Measurements from ENCODE around the gene HCFC1R1.
"Not testable (repeated sequence)": the region's sequence is repeated elsewhere in the genome, so short reads cannot be mapped to it uniquely, and the experiment has no call there.

The HCFC1R1 gene

GRCh38 chr16:3023669-3024478 lies at the start of gene HCFC1R1, which contains the start of gene THOC6:
HCFC1R1 (minus strand) TSS chr16:3023942; CDS start chr16:3023941, 1 bp downstream.
THOC6 (plus strand) TSS chr16:3024035; CDS start chr16:3024327, 292 bp downstream.
- DNase-seq (ENCODE audit: low spot score) = peak; percentile 97

- no peak for DNase-seq (ENCODE audit: low spot score)
Observed at GRCh38 chr16:3073448-3073847, 49.7 kb upstream of the HCFC1R1 start.

GRCh38 chr16:3072576-3073263 lies 49.0 kb upstream of the HCFC1R1 start:
- DNase-seq (ENCODE audit: low spot score) = not testable (repeated sequence)

- not testable (repeated sequence) for DNase-seq (ENCODE audit: low spot score)
Observed at GRCh38 chr16:3072148-3072547, 48.4 kb upstream of the HCFC1R1 start.

GRCh38 chr16:3071655-3072054 lies 47.9 kb upstream of the HCFC1R1 start:
- no peak for DNase-seq (ENCODE audit: low spot score)

GRCh38 chr16:3070608-3071111 lies 46.9 kb upstream of the HCFC1R1 start:
- DNase-seq (ENCODE audit: low spot score) = no peak

- not testable (repeated sequence) for DNase-seq (ENCODE audit: low spot score)
Observed at GRCh38 chr16:3069146-3069545, 45.4 kb upstream of the HCFC1R1 start.

GRCh38 chr16:3068487-3068886 lies 44.7 kb upstream of the HCFC1R1 start:
- DNase-seq (ENCODE audit: low spot score) = no peak

- no peak for DNase-seq (ENCODE audit: low spot score)
Observed at GRCh38 chr16:3066440-3066748, 42.7 kb upstream of the HCFC1R1 start.

GRCh38 chr16:3065742-3066439 lies 42.1 kb upstream of the HCFC1R1 start:
- no peak for DNase-seq (ENCODE audit: low spot score)

- no peak for DNase-seq (ENCODE audit: low spot score)
Observed at GRCh38 chr16:3065069-3065741, 41.5 kb upstream of the HCFC1R1 start, which contains the start of gene IL32. IL32 (plus strand) TSS chr16:3065640; CDS start chr16:3065812, 172 bp downstream.

- DNase-seq (ENCODE audit: low spot score) = no peak
Observed at GRCh38 chr16:3063625-3064386, 40.1 kb upstream of the HCFC1R1 start.

GRCh38 chr16:3062553-3062952 lies 38.8 kb upstream of the HCFC1R1 start:
- no peak for DNase-seq (ENCODE audit: low spot score)

- no peak for DNase-seq (ENCODE audit: low spot score)
Observed at GRCh38 chr16:3060339-3061127, 36.8 kb upstream of the HCFC1R1 start.

GRCh38 chr16:3059723-3060242 lies 36.0 kb upstream of the HCFC1R1 start:
- no peak for DNase-seq (ENCODE audit: low spot score)

GRCh38 chr16:3059041-3059722 lies 35.4 kb upstream of the HCFC1R1 start:
- DNase-seq (ENCODE audit: low spot score) = peak; percentile 96

- DNase-seq (ENCODE audit: low spot score) = no peak
Observed at GRCh38 chr16:3058139-3059030, 34.6 kb upstream of the HCFC1R1 start.

All from ecto neural progenitor cell (in vitro differentiated cells).